WI38 (cell line): Measurements from ENCODE around the gene SPATA16.
"Not testable (repeated sequence)": the region's sequence is repeated elsewhere in the genome, so short reads cannot be mapped to it uniquely, and the experiment has no call there.

Experiments
- H3K4me3 ChIP-seq: 2 replicates; pipeline ENCODE4 v1.5.1; 2011; ENCODE audit warnings: low read depth, mild to moderate bottlenecking, control low read depth, low read length
- CTCF ChIP-seq: IDR thresholded peaks from 2 replicates; pipeline ENCODE4 v1.5.1; 2012; ENCODE audit warnings: low read depth, mild to moderate bottlenecking, control low read depth, low read length

The SPATA16 gene

GRCh38 chr3:172974969-172975368 is 166.1 kb downstream of the SPATA16 start:
- no peak for TF ChIP-seq CTCF
- no peak overlapping the region for H3K4me3 ChIP-seq

- TF ChIP-seq CTCF: no peak
- H3K4me3 ChIP-seq: no peak overlapping the region
Measured at GRCh38 chr3:172973799-172974198, 167.2 kb downstream of the SPATA16 start.

GRCh38 chr3:172972717-172973116 is 168.3 kb downstream of the SPATA16 start:
- H3K4me3 ChIP-seq: no peak overlapping the region
- no peak for TF ChIP-seq CTCF

DNA sequence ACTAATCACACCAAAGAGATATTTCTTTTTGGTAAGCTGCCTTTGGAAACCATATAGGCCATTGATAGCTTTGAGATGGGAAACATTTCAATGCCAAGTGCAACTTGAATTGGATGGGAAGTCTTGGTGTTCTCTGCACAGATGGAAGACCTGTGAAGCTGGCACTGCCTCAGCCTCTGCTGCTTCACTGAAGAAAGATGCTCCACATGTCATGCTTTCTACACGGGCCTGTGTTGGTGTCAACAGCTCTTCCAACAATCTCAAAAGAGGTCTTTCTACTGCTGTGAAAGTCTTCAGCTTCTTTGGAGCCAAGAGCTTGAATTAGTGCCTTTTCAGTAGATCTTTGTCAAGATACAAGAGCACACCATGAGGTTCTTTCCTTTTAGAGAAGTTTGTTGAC is 169.0 kb downstream of the SPATA16 start:
- TF ChIP-seq CTCF: no peak
- H3K4me3 ChIP-seq: no peak overlapping the region

- no peak overlapping the region for H3K4me3 ChIP-seq
- no peak for TF ChIP-seq CTCF
Measured at GRCh38 chr3:172968646-172969045, 172.4 kb downstream of the SPATA16 start.

DNA sequence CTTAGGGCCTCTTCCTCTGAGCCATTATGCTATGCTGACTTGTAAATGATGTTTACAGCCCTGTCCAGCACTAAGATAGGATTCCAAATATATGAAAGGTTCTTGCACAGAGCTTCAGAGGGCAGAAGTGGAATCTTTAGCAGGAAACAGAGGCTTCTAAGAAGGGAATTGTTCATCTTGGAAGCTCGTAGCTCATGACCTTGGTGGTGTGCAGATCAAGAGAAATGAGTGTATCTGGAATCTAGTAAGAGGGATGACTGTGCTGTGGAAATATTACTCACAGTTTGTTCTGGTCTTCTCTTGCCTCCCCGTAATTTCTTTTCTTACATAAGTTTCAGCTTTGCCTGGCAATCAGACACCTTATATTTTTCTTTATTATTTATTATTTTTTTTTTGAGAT is 175.8 kb downstream of the SPATA16 start:
- no peak for TF ChIP-seq CTCF
- no peak overlapping the region for H3K4me3 ChIP-seq

DNA sequence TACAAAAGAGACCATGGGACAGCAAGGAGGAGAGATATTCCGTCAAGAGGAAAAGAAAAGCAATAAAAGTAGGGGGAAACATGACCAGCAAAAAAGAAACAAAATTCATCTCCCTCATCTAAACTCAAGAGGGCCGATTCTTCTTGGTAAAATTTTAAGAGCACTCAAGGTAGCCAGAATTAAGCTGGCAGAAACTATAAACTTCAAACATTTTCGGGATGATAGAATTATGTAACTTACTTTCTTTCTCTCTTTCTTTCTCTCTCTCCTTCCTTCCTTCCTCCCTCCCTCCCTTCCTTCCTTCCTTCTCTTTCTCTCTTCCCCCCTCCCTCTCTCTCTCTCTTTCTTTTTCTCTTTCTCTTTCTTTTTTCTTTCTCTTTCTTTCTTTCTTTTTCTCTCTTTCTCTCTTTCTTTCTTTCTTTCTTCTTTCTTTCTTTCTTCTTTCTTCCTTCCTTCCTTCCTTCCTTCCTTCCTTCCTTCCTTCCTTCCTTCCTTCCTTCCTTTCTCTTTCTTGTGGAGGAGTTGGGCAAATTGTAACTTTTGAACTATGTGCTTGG is 180.3 kb downstream of the SPATA16 start:
- H3K4me3 ChIP-seq: not testable (repeated sequence)

GRCh38 chr3:172958565-172958964 is 182.5 kb downstream of the SPATA16 start:
- no peak for TF ChIP-seq CTCF
- H3K4me3 ChIP-seq: no peak overlapping the region
